OCI-LY7 (cell line): ENCODE measurements around the gene ABHD6. TPM values are rescaled to one million over a fixed set of nuclear protein-coding genes. Genes with fewer than 3 reads are reported as not detected.

Experiments
- BruUV-seq: library from RNA; stranded (reverse); fragments of 400-500 nt; replicated peaks from 2 replicates; lab custom pipeline; 2021; lab: Mats Ljungman, UMichigan
- CTCF ChIA-PET: fragments of 300-600 bp; sonication (Branson Sonifier 250); formaldehyde crosslinking; loops from one replicate; lab custom pipeline; 2022; ENCODE audit warnings: antibody characterized with exemption; ENCODE audit not compliant: unreplicated experiment; lab: Charles Lee
- POLR2A ChIA-PET: fragments of 300-600 bp; sonication (Branson Sonifier 250); formaldehyde crosslinking; loops from one replicate; lab custom pipeline; 2022; ENCODE audit warnings: antibody characterized with exemption; lab: Charles Lee
- DNase-seq: peaks from one replicate; pipeline ENCODE4 v3.0.0-alpha.2; 2015; ENCODE audit warnings: low spot score
- H2AFZ ChIP-seq: fragments of 200-600 bp; sonication (generic), shearing (Covaris generic); 2 replicates; pipeline ENCODE4 v1.6.1; 2014; ENCODE audit warnings: mild to moderate bottlenecking, antibody characterized with exemption, low read length, moderate library complexity
- H3K27ac ChIP-seq: fragments of 200-600 bp; sonication (generic); 2 replicates; pipeline ENCODE4 v1.5.1; 2014; ENCODE audit warnings: mixed run types, low read depth, mild to moderate bottlenecking, moderate library complexity, low read length, inconsistent platforms; ENCODE audit not compliant: poor library complexity, severe bottlenecking
- H3K36me3 ChIP-seq: fragments of 200-600 bp; sonication (generic); 2 replicates; pipeline ENCODE4 v1.6.1; 2014; ENCODE audit warnings: mild to moderate bottlenecking, antibody characterized with exemption, low read length, moderate library complexity, mixed read lengths; ENCODE audit not compliant: insufficient read depth
- H3K4me1 ChIP-seq: fragments of 200-600 bp; sonication (generic); 2 replicates; pipeline ENCODE4 v1.5.1; 2014; ENCODE audit warnings: mild to moderate bottlenecking, low read length; ENCODE audit not compliant: insufficient read depth, poor library complexity, severe bottlenecking
- H3K4me2 ChIP-seq: fragments of 200-600 bp; sonication (generic); 2 replicates; pipeline ENCODE4 v1.6.1; 2014; ENCODE audit warnings: mild to moderate bottlenecking, low read length
- H3K4me3 ChIP-seq: fragments of 200-600 bp; sonication (generic); 2 replicates; pipeline ENCODE4 v1.5.1; 2014; ENCODE audit warnings: mild to moderate bottlenecking, low read depth, low read length; ENCODE audit not compliant: poor library complexity, severe bottlenecking
- H3K79me2 ChIP-seq: fragments of 200-600 bp; sonication (generic); 2 replicates; pipeline ENCODE4 v1.6.1; 2016; ENCODE audit warnings: low read depth, mild to moderate bottlenecking, low read length, moderate library complexity, mixed read lengths; ENCODE audit not compliant: insufficient read depth
- H3K9me2 ChIP-seq: fragments of 200-600 bp; sonication (generic); 2 replicates; pipeline ENCODE4 v1.6.1; 2016; ENCODE audit warnings: mild to moderate bottlenecking, low read length, mixed read lengths; ENCODE audit not compliant: insufficient read depth
- H3K9me3 ChIP-seq: fragments of 200-600 bp; sonication (generic); 2 replicates; pipeline ENCODE4 v1.6.1; 2014; ENCODE audit warnings: mild to moderate bottlenecking, mixed run types, low read length, mixed read lengths
- H4K20me1 ChIP-seq: fragments of 200-600 bp; sonication (generic); 2 replicates; pipeline ENCODE4 v1.6.1; 2014; ENCODE audit warnings: mild to moderate bottlenecking, antibody characterized with exemption, low read length, moderate library complexity, mixed read lengths; ENCODE audit not compliant: insufficient read depth
- CTCF ChIP-seq: fragments of 200-600 bp; sonication (generic); conservative IDR thresholded peaks from 2 replicates; pipeline ENCODE4 v1.5.1; 2014; ENCODE audit warnings: mild to moderate bottlenecking, antibody characterized with exemption, low read length, moderate library complexity, mixed read lengths
- EZH2phosphoT487 ChIP-seq: fragments of 200-600 bp; sonication (generic); IDR thresholded peaks from 2 replicates; pipeline ENCODE4 v1.6.1; 2018; ENCODE audit warnings: low read depth, borderline replicate concordance, mild to moderate bottlenecking, mixed run types, antibody characterized with exemption, low read length, moderate library complexity, mixed read lengths
- intact Hi-C: fragments of 100-400 bp; cut with micrococcal nuclease; formaldehyde crosslinking; loops from one replicate; pipeline ENCODE4 v1.10.0; 2022; ENCODE audit not compliant: unreplicated experiment
- total RNA-seq, 2 experiments: library from RNA; depleted of rRNA in 1 of 2; stranded (reverse); fragments of >200 nt in 1 of 2; shearing (Covaris generic) in 1 of 2; gene quantifications; 2 replicates each; pipeline ENCODE4 v1.2.3, GENCODE V29; 2014 to 2022

The ABHD6 gene
- total RNA-seq, 2 experiments from 2014 or later = 5.8 to 10.7 TPM

DNA sequence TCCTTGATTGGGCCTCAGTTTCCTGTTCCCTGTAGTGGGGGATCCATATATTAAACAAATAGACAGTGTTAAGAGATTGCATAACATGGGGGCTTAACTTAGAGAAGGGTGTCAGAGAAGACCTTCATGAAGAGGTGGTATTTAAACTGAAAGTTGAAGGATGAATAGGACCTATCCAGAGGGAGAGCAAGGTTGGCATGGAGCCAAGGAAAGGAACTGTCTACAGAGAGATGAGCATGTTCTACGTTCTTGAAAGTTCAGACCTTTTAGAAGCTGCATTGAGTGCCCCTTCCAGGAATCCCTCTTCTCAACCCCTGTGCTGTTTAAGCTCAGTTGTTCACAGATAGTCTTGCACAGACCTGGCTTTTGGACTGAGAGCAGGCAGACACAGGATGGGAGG, 71.1 kb downstream of the ABHD6 start:
- Histone ChIP-seq H3K27ac (no peak overlapping the region), H3K9me3 (no peaks in the 10 kb centered on the region), H3K4me2 (peak overlapping the region; percentile 91), H4K20me1 (peaks cover 20% of the 10 kb centered on the region), H3K4me3 (peak overlapping the region; percentile 6), H2AFZ (no peak overlapping the region), H3K9me2 (no peaks in the 10 kb centered on the region), H3K36me3 (peaks cover 64% of the 10 kb centered on the region), H3K4me1 (peaks cover 16% of the 10 kb centered on the region), H3K79me2 (peaks cover 51% of the 10 kb centered on the region)
- no TSS peak for BruUV-seq
- intact Hi-C loops = loop anchor here (5.0 kb wide), 2 partner anchors 104 to 324 kb away; no protein-coding TSS in a partner anchor
- CTCF ChIA-PET = no interaction called here
- no peak for DNase-seq
- TF ChIP-seq CTCF = no peak
- TF ChIP-seq EZH2phosphoT487 = no peak
- POLR2A ChIA-PET = interaction anchor here (0.7 to 2.6 kb wide), 3 partner anchors 41 to 1304 kb away, joined by 3 to 12 read pairs (median 3); no protein-coding TSS in a partner anchor

DNA sequence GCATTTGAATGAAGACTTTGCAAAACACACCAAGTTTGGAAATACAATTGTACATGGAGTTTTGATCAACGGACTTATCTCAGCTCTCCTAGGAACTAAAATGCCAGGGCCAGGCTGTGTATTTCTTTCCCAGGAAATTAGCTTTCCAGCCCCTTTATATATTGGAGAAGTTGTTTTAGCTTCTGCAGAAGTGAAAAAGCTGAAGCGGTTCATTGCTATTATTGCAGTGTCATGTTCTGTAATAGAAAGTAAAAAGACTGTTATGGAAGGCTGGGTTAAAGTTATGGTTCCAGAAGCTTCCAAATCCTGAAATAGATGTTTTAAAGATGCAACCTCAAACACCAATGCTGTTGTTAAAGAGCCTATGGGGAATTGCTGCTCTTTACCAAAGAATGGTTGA, 80.2 kb downstream of the ABHD6 start:
- BruUV-seq = TSS peak; percentile 45
- Histone ChIP-seq H3K36me3 (peaks cover 89% of the 10 kb centered on the region), H3K9me3 (no peaks in the 10 kb centered on the region), H3K9me2 (no peaks in the 10 kb centered on the region), H2AFZ (no peak overlapping the region), H4K20me1 (peaks cover 7% of the 10 kb centered on the region; the same call in 1 of the 2 replicates), H3K4me3 (no peak overlapping the region), H3K4me2 (no peak overlapping the region), H3K4me1 (peaks cover 12% of the 10 kb centered on the region), H3K79me2 (peaks cover 11% of the 10 kb centered on the region; the same call in 1 of the 2 replicates), H3K27ac (no peak overlapping the region)
- TF ChIP-seq CTCF (no peak), EZH2phosphoT487 (no peak)
- ChIA-PET CTCF (no interaction called here), POLR2A (interaction anchor here (0.8 kb wide), 1 partner anchor 10 kb away, joined by 3 read pairs; no protein-coding TSS in a partner anchor)
- no peak for DNase-seq
- intact Hi-C loops = no loop called here

- Histone ChIP-seq H3K4me2 (peak overlapping the region; percentile 26; the same call in 1 of the 2 replicates), H3K79me2 (peaks cover 11% of the 10 kb centered on the region; the same call in 1 of the 2 replicates), H3K9me3 (no peaks in the 10 kb centered on the region), H3K36me3 (peaks cover 50% of the 10 kb centered on the region), H2AFZ (no peak overlapping the region), H3K27ac (no peak overlapping the region), H3K4me3 (no peak overlapping the region), H3K9me2 (no peaks in the 10 kb centered on the region), H3K4me1 (peaks cover 32% of the 10 kb centered on the region), H4K20me1 (peaks cover 7% of the 10 kb centered on the region; the same call in 1 of the 2 replicates)
- DNase-seq = no peak
- ChIA-PET POLR2A (interaction anchor here (0.5 to 2.0 kb wide), 4 partner anchors 15 to 1518 kb away, joined by 3 to 7 read pairs (median 4); partner anchors contain the start of genes HTD2 and RPP14), CTCF (no interaction called here)
- intact Hi-C loops = loop anchor here (1.0 to 5.0 kb wide), 3 partner anchors 93 to 311 kb away; no protein-coding TSS in a partner anchor
- BruUV-seq = no TSS peak
- TF ChIP-seq CTCF = no peak
- TF ChIP-seq EZH2phosphoT487 = no peak
These were observed 84.2 kb downstream of the ABHD6 start for GRCh38 chr3:58321791-58322190.
